Stimulated activated CD4-positive, alpha-beta T cell treated with anti-CD3 and anti-CD28 coated beads, Interleukin-12 subunit alpha, Interleukin-12 subunit beta, amount 100 ng/mL, for 24 hours (primary cell): ENCODE results near the gene SCN5A.

ENCODE experiments used
- DNase-seq, 2 experiments: peaks; one replicate each; pipeline ENCODE4 v3.0.0-alpha.2; 2020; ENCODE audit warnings: low read depth in 2 of 2

The SCN5A gene

GRCh38 chr3:38600551-38600950, 48.9 kb downstream of the SCN5A start:
- DNase-seq, result no peak

GRCh38 chr3:38599886-38600285, 49.6 kb downstream of the SCN5A start:
- no peak for DNase-seq

GRCh38 chr3:38598791-38599190, 50.7 kb downstream of the SCN5A start:
- no peak for DNase-seq

GRCh38 chr3:38597502-38598060, 51.9 kb downstream of the SCN5A start:
- no peak for DNase-seq

- DNase-seq, result no peak
Observed at GRCh38 chr3:38595393-38595792, 54.1 kb downstream of the SCN5A start.

- DNase-seq, result no peak
Observed at GRCh38 chr3:38590521-38590920, 59.0 kb downstream of the SCN5A start.

- DNase-seq, result no peak
Observed at GRCh38 chr3:38588995-38589937, 60.2 kb downstream of the SCN5A start.

GRCh38 chr3:38588371-38588971, 61.0 kb downstream of the SCN5A start:
- DNase-seq, result no peak

- no peak for DNase-seq
Observed at GRCh38 chr3:38587548-38588131, 61.8 kb downstream of the SCN5A start.

- no peak for DNase-seq
Observed at GRCh38 chr3:38586546-38587520, 62.7 kb downstream of the SCN5A start.

- DNase-seq, result no peak
Observed at GRCh38 chr3:38585791-38586420, 63.6 kb downstream of the SCN5A start.

GRCh38 chr3:38583688-38584087, 65.8 kb downstream of the SCN5A start:
- no peak for DNase-seq

GRCh38 chr3:38582941-38583645, 66.4 kb downstream of the SCN5A start:
- no peak for DNase-seq

GRCh38 chr3:38582316-38582715, 67.2 kb downstream of the SCN5A start:
- no peak for DNase-seq

GRCh38 chr3:38581774-38582173, 67.7 kb downstream of the SCN5A start:
- DNase-seq, result no peak

GRCh38 chr3:38580450-38581382, 68.8 kb downstream of the SCN5A start:
- DNase-seq, result no peak

GRCh38 chr3:38579551-38580449, 69.7 kb downstream of the SCN5A start:
- no peak for DNase-seq

GRCh38 chr3:38579141-38579540, 70.3 kb downstream of the SCN5A start:
- no peak for DNase-seq
